Left ventricle myocardium superior (tissue), 1 donor: ENCODE measurements around the gene ANKRD13D. TPM values are rescaled to one million over a fixed set of nuclear protein-coding genes. Genes with fewer than 3 reads are reported as not detected.
A peak's percentile ranks its signal among the peaks of the same experiment; 100 is the strongest.

ENCODE experiments used
- ATAC-seq: fragments of 200-7000 bp; cut with Tn5 transposase; one replicate; pipeline ENCODE4 v1.9.1; 2020; ENCODE audit warnings: mild to moderate bottlenecking, moderate library complexity
- DNase-seq: peaks from one replicate; pipeline ENCODE4 v3.0.0-alpha.2; 2020
- intact Hi-C: fragments of 100-400 bp; cut with micrococcal nuclease; formaldehyde crosslinking; loops from one replicate; pipeline ENCODE4 v1.11.0; 2022
- total RNA-seq: library from RNA; stranded (reverse); fragmentation: NEBNext Ultra II Directional; extraction: Animal tissue kit (Norgen Biotek cat#: 25700); gene quantifications from one replicate; pipeline ENCODE4 v1.2.1, GENCODE V29; 2021
- donor health status: DM: no; HTN: yes; CAD: no; lungs with severe emphysema.

The ANKRD13D gene
- total RNA-seq, 1 donor from 2014 or later = 13.1 TPM

DNA sequence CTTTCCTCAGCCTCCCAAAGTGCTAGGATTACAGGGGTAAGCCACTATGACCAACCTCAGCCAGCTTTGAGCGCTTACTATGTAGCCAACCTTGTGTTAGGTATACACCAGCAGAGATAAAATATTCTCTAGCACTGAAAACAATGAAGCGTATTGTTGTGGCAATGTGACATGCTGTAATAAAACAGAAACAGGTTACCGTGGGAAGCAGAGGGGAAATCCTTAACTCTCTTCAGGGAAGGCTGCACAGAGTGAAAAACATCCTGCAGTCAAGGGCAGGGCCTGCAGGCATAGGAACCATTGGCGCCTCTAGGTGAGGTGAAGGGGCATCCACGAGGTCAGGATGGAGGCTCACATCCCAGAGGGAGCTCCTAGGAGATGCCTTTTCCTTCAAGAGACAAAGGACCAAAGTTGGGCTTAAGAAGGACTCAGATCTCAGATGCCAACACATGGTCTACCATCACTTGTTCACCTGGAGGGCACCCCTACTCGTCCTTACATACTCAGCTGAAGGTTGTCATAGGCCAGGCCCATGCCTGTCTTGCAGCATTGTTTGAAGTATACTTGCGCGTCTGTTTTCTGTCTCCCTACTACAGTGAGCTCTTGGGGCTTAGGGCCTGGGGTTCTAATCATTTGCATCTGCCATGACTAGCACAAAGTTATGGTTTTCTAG, 56.3 kb downstream of the ANKRD13D start:
- ATAC-seq = no peak
- no peak for DNase-seq
- intact Hi-C loops = no loop called here

DNA sequence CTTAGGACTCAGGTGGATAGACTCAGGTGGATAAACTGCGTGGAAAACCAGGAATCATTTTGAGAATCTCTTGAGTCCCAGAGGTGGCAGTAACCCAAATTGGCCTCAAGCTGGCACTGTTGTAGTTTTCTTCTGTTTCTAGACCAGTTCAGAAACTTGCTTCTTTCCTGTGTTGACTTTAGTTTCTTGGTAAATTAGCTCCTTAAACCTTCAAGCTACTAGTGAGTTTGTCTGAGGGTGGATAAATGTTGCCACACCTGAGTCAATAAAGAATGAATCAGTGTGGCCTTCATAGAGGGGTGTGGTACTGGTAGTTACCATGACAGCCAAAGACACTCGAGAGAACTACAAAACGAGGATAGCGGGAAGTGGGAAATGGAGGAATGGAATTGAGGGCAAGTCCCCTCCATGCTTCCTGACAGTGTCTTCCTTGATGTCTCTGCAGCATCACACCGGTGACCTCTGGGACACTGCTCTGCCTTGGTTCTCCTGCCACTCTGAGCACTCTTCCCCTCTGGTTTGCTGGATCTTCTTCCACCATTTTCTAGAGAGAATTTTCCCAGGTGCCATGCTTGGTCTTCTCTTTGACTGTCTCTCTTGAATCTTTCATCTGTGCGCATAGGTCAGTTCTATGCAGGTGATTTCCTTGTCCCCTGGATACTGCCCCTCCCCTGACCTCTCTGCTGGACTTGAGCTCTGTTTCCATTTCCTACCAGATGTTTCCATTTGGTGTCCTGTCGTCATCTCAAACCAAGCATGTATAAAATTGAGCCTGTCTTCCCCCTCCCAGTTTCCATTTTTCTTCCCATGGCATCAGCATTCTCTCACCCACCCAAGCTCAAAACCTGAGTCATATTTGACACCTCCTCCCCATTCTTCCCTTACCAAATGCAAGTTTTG, 57.1 kb downstream of the ANKRD13D start:
- no peak for DNase-seq
- intact Hi-C loops = no loop called here

DNA sequence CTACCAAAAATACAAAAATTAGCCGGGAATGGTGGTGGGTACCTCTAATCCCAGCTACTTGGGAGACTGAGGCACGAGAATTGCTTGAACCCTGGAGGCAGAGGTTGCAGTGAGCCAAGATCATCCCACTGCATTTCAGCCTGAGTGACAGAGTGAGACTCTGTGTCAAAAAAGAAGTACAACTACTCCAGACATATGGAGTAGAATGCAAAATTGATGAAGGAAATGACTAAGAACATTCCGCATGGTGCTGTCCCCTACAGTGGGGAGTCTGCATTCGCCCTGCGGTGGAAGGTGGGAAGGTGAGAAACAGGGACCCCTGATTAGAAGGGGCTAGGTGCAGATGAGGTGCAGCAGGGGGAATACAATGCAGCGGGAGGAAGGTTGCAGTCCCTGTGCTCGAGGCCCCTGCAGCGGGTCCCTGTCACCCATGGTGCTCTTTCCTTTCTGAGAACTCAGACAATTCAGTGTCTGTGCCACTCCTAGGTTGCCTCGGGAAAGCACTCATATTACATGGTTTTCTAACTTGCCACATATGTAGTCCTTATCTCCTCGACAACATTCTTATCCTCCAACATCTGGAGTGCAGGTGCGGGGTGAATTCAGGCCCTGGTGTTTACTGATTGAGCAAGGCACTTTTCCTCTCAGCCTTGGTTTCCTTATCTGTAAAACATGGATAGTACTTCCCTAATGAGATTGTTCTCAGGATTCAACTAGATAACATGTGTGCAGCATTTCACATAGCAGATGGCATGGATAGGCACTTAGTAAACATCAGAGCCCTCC, 59.1 kb downstream of the ANKRD13D start:
- ATAC-seq (no peak), DNase-seq (no peak)
- intact Hi-C loops = no loop called here

More for the DNA sequence above, 57.1 kb downstream of the ANKRD13D start:
- no peak for ATAC-seq

DNA sequence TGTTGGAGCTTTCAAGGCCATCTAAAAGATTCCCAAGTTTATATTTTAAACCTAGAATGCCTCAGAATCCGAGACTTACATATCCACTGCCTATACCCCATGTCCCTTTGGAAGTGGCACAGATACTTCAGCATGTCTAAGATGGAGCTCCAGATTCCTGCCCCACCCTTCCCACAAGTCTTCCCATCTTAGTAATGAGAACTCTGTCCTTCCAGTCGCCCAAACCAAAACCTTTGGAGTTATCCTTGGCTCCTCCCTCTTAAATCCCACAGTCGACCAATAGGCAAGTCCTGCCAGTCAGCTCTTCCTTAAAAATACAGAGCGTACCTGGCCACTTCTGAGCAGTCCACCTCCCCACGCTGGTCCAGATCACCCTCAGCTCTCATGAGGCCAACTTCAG, 59.9 kb downstream of the ANKRD13D start:
- no peak for DNase-seq
- ATAC-seq = no peak
- intact Hi-C loops = no loop called here

DNA sequence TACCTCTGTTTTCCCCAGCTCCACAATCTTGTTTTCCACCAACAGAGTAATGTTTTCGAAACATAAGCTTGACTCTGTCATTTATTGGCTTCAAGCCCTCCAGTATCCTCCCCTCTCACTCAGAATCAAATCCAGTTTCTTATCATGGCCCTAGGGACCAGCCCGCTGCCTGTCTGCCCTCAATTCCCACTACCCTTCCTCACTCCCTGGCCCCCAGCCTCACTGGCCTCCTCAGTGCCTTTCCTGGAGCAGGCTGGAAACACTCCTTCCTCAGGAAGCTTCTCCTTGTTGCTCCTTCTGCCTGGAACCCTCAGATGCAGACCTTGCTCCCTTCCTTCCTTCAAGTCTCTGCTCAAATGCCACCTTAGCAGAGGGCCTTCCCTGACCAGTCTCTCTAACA, 60.4 kb downstream of the ANKRD13D start:
- DNase-seq (no peak), ATAC-seq (no peak)
- intact Hi-C loops = no loop called here

DNA sequence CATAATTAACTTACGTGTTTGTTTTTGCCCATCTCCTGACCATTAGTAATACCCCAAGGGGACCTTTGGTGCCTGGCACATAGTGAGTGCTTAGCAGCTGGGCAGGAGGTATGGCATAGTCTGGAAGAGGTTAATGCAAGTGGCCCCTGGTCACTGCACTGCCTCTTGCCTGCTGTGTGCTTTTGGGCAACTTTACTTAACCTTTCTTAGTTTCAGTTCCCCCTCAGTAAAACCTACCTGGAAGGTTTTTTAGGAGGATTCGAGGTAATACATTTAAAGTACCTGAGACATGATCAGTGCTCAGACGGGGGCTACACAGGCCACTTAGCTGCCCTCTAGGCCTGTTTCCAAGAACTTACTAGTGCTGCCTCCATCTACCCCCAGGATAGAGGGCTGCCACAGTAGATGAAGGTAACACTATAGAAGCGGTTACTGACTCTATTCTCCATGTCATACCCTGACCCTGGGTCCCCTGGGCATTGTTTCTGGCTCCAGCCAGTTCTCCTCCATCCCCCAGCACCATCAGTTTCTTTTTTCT, 60.9 kb downstream of the ANKRD13D start:
- intact Hi-C loops = no loop called here
- DNase-seq (no peak), ATAC-seq (no peak)

DNA sequence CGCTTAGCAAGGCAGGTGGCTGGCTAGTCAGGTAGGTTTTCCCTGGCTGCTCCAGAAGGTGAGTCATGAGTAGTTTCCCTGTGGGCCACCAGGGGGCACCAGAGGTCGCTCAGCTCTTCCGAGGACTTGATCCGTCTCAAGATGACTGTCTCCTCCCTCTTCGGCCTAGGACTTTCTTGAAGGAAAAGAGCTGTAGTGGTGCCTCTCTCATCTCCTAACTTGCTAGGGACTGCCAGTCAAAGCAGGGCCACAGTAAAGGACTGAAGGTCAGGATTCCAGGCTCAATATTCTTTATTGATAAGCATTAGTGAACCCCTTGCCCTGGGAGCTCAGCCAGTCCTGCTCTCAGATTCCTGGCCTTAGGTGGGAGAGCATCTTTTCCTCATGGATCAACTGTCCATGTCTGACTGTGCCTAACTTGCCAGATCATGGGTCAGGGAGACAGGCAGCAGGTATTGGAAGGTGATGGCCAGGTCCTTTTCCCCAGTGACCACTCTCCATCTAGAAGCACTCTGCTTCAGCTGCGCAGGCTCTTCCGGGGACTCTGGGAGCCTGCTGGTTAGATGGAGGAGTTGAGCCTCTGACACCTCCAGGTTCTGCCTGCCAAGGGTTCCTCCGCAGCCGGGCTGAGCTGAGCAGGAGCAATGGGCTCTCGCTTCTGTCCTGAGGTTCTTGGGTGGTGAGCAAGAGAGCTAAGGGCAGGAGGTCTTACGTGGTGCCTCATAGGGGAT, 62.3 kb downstream of the ANKRD13D start:
- intact Hi-C loops = no loop called here
- ATAC-seq (peak; percentile 4), DNase-seq (peak; percentile 75)

Other genes starting within 250 kb of the ANKRD13D start
- gene RHOD, start 232.5 kb upstream of the ANKRD13D start, total RNA-seq = 67.6 TPM
- 37.5 TPM for gene KDM2A, start 170.0 kb upstream of the ANKRD13D start, total RNA-seq
- 56.8 TPM for gene GRK2, start 22.8 kb upstream of the ANKRD13D start, total RNA-seq
- gene SSH3, start 14.2 kb downstream of the ANKRD13D start, total RNA-seq = 18.7 TPM
- 40.3 TPM for gene POLD4, start 64.2 kb downstream of the ANKRD13D start, total RNA-seq
- gene CLCF1, start 84.3 kb downstream of the ANKRD13D start, total RNA-seq = 0.89 TPM
- 5.8 TPM for gene RAD9A, start 102.7 kb downstream of the ANKRD13D start, total RNA-seq
- 106 TPM for gene PPP1CA, start 112.6 kb downstream of the ANKRD13D start, total RNA-seq
- 0.87 TPM for gene TBC1D10C, start 114.8 kb downstream of the ANKRD13D start, total RNA-seq
- 18.0 TPM for gene CARNS1, start 126.4 kb downstream of the ANKRD13D start, total RNA-seq
- 25.1 TPM for gene RPS6KB2, start 139.2 kb downstream of the ANKRD13D start, total RNA-seq
- gene PTPRCAP, start 148.4 kb downstream of the ANKRD13D start, total RNA-seq = 2.0 TPM
- gene CORO1B, start 154.2 kb downstream of the ANKRD13D start, total RNA-seq = 23.2 TPM
- gene GPR152, start 163.4 kb downstream of the ANKRD13D start, total RNA-seq = not detected
- gene CABP4, start 166.1 kb downstream of the ANKRD13D start, total RNA-seq = 0.64 TPM
- gene TMEM134, start 179.9 kb downstream of the ANKRD13D start, total RNA-seq = 91.5 TPM
- 51.3 TPM for gene AIP, start 193.7 kb downstream of the ANKRD13D start, total RNA-seq
- gene PITPNM1, start 216.1 kb downstream of the ANKRD13D start, total RNA-seq = 45.5 TPM
- 55.0 TPM for gene CDK2AP2, start 218.9 kb downstream of the ANKRD13D start, total RNA-seq
- not detected for gene CABP2, start 234.1 kb downstream of the ANKRD13D start, total RNA-seq